GM12878 (cell line): ENCODE measurements around the gene SPRED3.
"Not testable (repeated sequence)": the region's sequence is repeated elsewhere in the genome, so short reads cannot be mapped to it uniquely, and the experiment has no call there.

ENCODE experiments used
- NRF1 ChIP-seq: conservative IDR thresholded peaks from 2 replicates; pipeline ENCODE4 v1.6.1; 2011; ENCODE audit warnings: mild to moderate bottlenecking, low read depth, low read length, improper control_type of control experiment
- POLR2A ChIP-seq: IDR thresholded peaks from 2 replicates; pipeline ENCODE4 v1.6.1; 2011; ENCODE audit warnings: low read depth, mild to moderate bottlenecking, low read length
- SP1 ChIP-seq: IDR thresholded peaks from one replicate; pipeline ENCODE4 v1.6.1; 2011; ENCODE audit warnings: low read depth, low read length
- SRF ChIP-seq, 2 experiments: IDR thresholded peaks; 2 replicates each; pipeline ENCODE4 v1.6.1; 2011; ENCODE audit warnings: low read depth in 2 of 2, low read length in 2 of 2, mild to moderate bottlenecking in 1 of 2, moderate library complexity in 1 of 2
- TARDBP ChIP-seq: IDR thresholded peaks from 2 replicates; pipeline ENCODE4 v1.6.1; 2016; ENCODE audit warnings: borderline replicate concordance
- ZNF622 ChIP-seq: fragments of 450-650 bp; IDR thresholded peaks from 2 replicates; pipeline ENCODE4 v1.6.1; 2017; ENCODE audit warnings: mild to moderate bottlenecking, inconsistent platforms
- ZZZ3 ChIP-seq: IDR thresholded peaks from 2 replicates; pipeline ENCODE4 v1.6.1; 2011; ENCODE audit warnings: low read depth; ENCODE audit not compliant: control insufficient read depth, insufficient read length
- TF ChIP-seq, protein P1 (sequence below), 3 experiments: IDR thresholded peaks in 2 of 3; conservative IDR thresholded peaks in 1 of 3; 2 replicates each; pipeline ENCODE4 v1.5.1; 2011; ENCODE audit warnings: low read depth in 3 of 3, low read length in 3 of 3, mild to moderate bottlenecking in 3 of 3, control low read depth in 2 of 3, moderate library complexity in 2 of 3, inconsistent platforms in 1 of 3, mixed read lengths in 1 of 3; ENCODE audit not compliant: control insufficient read depth in 2 of 3, insufficient read depth in 1 of 3; ENCODE audit errors: extremely low read depth in 1 of 3
- TF ChIP-seq, protein P2 (sequence below): IDR thresholded peaks from 2 replicates; pipeline ENCODE4 v1.6.1; 2012; ENCODE audit warnings: mild to moderate bottlenecking, low read depth, low read length
- TF ChIP-seq, protein P3 (sequence below): IDR thresholded peaks from 2 replicates; pipeline ENCODE4 v1.6.1; 2012; ENCODE audit warnings: low read depth, low read length, improper control_type of control experiment

DNA sequence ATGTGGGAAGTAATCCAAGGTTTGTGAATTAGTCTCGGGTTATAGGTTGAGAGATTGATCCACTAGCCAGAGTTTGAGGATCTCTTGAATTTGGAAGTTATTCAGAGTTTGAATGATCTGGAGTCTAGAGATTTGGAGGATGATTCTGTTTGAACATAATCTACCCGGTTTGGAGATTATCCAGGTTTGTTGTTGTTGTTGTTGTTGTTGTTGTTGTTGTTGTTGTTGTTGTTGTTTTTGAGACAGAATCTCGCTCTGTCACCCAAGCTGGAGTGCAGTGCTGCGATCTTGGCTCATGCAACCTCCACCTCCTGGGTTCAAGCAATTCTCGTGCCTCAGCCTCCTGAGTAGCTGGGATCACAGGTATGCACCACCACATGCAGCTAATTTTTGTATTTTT is 23.4 kb downstream of the SPRED3 start:
- TF ChIP-seq, protein P1, sequence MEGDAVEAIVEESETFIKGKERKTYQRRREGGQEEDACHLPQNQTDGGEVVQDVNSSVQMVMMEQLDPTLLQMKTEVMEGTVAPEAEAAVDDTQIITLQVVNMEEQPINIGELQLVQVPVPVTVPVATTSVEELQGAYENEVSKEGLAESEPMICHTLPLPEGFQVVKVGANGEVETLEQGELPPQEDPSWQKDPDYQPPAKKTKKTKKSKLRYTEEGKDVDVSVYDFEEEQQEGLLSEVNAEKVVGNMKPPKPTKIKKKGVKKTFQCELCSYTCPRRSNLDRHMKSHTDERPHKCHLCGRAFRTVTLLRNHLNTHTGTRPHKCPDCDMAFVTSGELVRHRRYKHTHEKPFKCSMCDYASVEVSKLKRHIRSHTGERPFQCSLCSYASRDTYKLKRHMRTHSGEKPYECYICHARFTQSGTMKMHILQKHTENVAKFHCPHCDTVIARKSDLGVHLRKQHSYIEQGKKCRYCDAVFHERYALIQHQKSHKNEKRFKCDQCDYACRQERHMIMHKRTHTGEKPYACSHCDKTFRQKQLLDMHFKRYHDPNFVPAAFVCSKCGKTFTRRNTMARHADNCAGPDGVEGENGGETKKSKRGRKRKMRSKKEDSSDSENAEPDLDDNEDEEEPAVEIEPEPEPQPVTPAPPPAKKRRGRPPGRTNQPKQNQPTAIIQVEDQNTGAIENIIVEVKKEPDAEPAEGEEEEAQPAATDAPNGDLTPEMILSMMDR (IDR thresholded peaks at IDR 0.05 in 2 of 3, conservative IDR thresholded peaks at IDR 0.05 in 1 of 3; ENCODE audit: control insufficient read depth in 2 of 3, extremely low read depth in 1 of 3, insufficient read depth in 1 of 3, low read depth in 3 of 3, low read length in 3 of 3): not testable (repeated sequence)
- TF ChIP-seq, protein P2, sequence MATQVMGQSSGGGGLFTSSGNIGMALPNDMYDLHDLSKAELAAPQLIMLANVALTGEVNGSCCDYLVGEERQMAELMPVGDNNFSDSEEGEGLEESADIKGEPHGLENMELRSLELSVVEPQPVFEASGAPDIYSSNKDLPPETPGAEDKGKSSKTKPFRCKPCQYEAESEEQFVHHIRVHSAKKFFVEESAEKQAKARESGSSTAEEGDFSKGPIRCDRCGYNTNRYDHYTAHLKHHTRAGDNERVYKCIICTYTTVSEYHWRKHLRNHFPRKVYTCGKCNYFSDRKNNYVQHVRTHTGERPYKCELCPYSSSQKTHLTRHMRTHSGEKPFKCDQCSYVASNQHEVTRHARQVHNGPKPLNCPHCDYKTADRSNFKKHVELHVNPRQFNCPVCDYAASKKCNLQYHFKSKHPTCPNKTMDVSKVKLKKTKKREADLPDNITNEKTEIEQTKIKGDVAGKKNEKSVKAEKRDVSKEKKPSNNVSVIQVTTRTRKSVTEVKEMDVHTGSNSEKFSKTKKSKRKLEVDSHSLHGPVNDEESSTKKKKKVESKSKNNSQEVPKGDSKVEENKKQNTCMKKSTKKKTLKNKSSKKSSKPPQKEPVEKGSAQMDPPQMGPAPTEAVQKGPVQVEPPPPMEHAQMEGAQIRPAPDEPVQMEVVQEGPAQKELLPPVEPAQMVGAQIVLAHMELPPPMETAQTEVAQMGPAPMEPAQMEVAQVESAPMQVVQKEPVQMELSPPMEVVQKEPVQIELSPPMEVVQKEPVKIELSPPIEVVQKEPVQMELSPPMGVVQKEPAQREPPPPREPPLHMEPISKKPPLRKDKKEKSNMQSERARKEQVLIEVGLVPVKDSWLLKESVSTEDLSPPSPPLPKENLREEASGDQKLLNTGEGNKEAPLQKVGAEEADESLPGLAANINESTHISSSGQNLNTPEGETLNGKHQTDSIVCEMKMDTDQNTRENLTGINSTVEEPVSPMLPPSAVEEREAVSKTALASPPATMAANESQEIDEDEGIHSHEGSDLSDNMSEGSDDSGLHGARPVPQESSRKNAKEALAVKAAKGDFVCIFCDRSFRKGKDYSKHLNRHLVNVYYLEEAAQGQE: not testable (repeated sequence)
- not testable (repeated sequence) for TF ChIP-seq POLR2A; SP1; TARDBP; NRF1; ZNF622; SRF (IDR thresholded peaks at IDR 0.05; ENCODE audit: low read depth in 2 of 2, low read length in 2 of 2); ZZZ3
- TF ChIP-seq, protein P3, sequence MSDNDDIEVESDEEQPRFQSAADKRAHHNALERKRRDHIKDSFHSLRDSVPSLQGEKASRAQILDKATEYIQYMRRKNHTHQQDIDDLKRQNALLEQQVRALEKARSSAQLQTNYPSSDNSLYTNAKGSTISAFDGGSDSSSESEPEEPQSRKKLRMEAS: not testable (repeated sequence)
